Esophagus muscularis mucosa (tissue), 4 donors: ENCODE results near the gene PROX1. TPM values are rescaled to one million over a fixed set of nuclear protein-coding genes. Genes with fewer than 3 reads are reported as not detected.

Experiments used
- DNase-seq: peaks from one replicate; pipeline ENCODE4 v3.0.0-alpha.2; 2017; ENCODE audit errors: extremely low spot score
- H3K27ac ChIP-seq, 4 donors: fragments of 200-600 bp; sonication (generic); replicated peaks in 1 of 4; 1 replicate in 3 of 4; 2 replicates in 1 of 4; pipeline ENCODE4 v1.5.1; 2016 to 2019; ENCODE audit warnings: mild to moderate bottlenecking in 1 of 4
- H3K27me3 ChIP-seq, 4 donors: fragments of 200-600 bp; sonication (generic); one replicate each; pipeline versions ENCODE4 v1.5.1 to v1.6.0; 2016 to 2019
- H3K36me3 ChIP-seq, 4 donors: fragments of 200-600 bp; sonication (generic); one replicate each; pipeline ENCODE4 v1.5.1; 2016 to 2019
- H3K4me1 ChIP-seq, 4 donors: fragments of 200-600 bp; sonication (generic); one replicate each; pipeline ENCODE4 v1.5.1; 2016 to 2019
- H3K4me3 ChIP-seq, 4 donors: fragments of 200-600 bp; sonication (generic); 1 replicate in 2 of 4; 2 replicates in 2 of 4; pipeline ENCODE4 v1.5.1; 2016 to 2019; ENCODE audit warnings: mild to moderate bottlenecking in 4 of 4, moderate library complexity in 1 of 4
- H3K9me3 ChIP-seq, 4 donors: fragments of 200-600 bp; sonication (generic); 1 replicate in 3 of 4; 2 replicates in 1 of 4; pipeline ENCODE4 v1.5.1; 2016 to 2019
- EP300 ChIP-seq: sonication (generic); formaldehyde crosslinking; IDR thresholded peaks from one replicate; pipeline ENCODE4 v1.6.1; 2017; ENCODE audit warnings: antibody characterized with exemption
- POLR2A ChIP-seq: fragments of 450-650 bp; IDR thresholded peaks from one replicate; pipeline ENCODE4 v1.6.1; 2017; ENCODE audit warnings: antibody characterized with exemption, moderate library complexity, mild to moderate bottlenecking, low read depth
- POLR2AphosphoS5 ChIP-seq, 2 donors: sonication (generic); formaldehyde crosslinking; IDR thresholded peaks; one replicate each; pipeline ENCODE4 v1.6.1; 2017; ENCODE audit warnings: antibody characterized with exemption in 2 of 2
- WGBS: methylation state at CpG from one replicate; pipeline ENCODE4 v1.1.5; 2018; 5-methylcytosine and 5-hydroxymethylcytosine counted together
- intact Hi-C: fragments of 100-400 bp; cut with DNase I; formaldehyde crosslinking; loops from one replicate; pipeline ENCODE4 v1.15.1; 2023
- total RNA-seq, 4 donors: library from RNA; depleted of rRNA; stranded (reverse); fragments of >200 nt; gene quantifications; one replicate each; pipeline versions ENCODE4 v1.1.0 to v1.2.1, GENCODE V29; 2016
- TF ChIP-seq, protein P1 (sequence below), 3 experiments: fragments of 200-600 bp in 2 of 3; fragments of 450-650 bp in 1 of 3; sonication (generic) in 2 of 3; IDR thresholded peaks; one replicate each; pipeline ENCODE4 v1.5.1; 2017 to 2019; ENCODE audit warnings: antibody characterized with exemption in 3 of 3, mild to moderate bottlenecking in 2 of 3, moderate library complexity in 1 of 3

The PROX1 gene
- total RNA-seq, 4 donors from 2014 or later: 2.0 to 5.3 (median 2.5) TPM

DNA sequence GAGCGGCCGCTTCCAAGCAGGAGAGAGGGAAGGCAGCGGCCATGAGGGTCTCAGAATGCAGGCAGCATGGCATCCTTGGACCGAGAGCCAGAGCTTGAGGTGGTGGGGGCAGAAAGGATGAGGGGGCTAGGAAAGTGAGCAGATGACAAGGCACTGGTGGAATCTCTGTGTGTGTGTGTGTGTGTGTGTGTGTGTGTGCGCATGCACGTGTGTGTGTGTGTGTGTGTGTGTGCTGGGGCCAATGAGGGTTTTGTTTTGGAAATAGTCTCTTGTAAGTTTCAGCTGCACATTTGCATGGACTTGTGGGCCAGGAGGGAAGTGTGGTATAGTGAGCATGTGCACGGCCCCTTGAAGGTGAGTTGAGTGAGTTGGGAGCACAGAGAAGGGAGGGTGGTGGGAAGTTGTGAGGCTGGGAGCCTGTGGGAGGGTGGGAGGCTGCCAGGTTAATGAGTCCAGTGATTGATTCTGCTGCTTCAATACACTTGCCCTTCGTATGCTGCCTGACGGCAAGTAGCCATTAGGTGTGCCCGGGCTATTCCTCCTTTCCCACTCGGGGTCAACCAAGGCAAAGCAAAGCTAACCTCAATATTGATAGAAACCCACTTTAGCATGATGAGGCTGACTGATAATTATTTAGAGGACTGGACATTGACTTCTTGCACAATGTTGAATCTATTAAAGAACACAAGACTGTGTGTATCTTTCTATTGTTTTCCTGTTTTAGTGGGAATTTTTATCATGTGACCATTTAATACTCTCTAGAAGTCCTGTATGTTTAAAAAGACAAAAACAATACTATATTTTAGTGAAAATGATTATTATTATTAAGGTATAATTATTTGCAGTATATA, 80.3 kb downstream of the PROX1 start:
- H3K9me3 ChIP-seq: no peaks in the 10 kb centered on the region
- no peak overlapping the region for H3K27ac ChIP-seq
- 87% methylated on average over 9 of the region's 11 CpGs for WGBS
- no peaks in the 10 kb centered on the region for H3K36me3 ChIP-seq
- H3K4me3 ChIP-seq: no peak overlapping the region
- TF ChIP-seq EP300 (no peak), POLR2AphosphoS5 (IDR thresholded peaks at IDR 0.05) (no peak), POLR2A (no peak)
- TF ChIP-seq, protein P1, sequence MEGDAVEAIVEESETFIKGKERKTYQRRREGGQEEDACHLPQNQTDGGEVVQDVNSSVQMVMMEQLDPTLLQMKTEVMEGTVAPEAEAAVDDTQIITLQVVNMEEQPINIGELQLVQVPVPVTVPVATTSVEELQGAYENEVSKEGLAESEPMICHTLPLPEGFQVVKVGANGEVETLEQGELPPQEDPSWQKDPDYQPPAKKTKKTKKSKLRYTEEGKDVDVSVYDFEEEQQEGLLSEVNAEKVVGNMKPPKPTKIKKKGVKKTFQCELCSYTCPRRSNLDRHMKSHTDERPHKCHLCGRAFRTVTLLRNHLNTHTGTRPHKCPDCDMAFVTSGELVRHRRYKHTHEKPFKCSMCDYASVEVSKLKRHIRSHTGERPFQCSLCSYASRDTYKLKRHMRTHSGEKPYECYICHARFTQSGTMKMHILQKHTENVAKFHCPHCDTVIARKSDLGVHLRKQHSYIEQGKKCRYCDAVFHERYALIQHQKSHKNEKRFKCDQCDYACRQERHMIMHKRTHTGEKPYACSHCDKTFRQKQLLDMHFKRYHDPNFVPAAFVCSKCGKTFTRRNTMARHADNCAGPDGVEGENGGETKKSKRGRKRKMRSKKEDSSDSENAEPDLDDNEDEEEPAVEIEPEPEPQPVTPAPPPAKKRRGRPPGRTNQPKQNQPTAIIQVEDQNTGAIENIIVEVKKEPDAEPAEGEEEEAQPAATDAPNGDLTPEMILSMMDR (IDR thresholded peaks at IDR 0.05): no peak
- no peak for DNase-seq
- peaks cover 0 to 10% (median 0%) of the 10 kb centered on the region in 4 donors for H3K27me3 ChIP-seq
- H3K4me1 ChIP-seq: no peaks in the 10 kb centered on the region
- intact Hi-C loops: no loop called here

DNA sequence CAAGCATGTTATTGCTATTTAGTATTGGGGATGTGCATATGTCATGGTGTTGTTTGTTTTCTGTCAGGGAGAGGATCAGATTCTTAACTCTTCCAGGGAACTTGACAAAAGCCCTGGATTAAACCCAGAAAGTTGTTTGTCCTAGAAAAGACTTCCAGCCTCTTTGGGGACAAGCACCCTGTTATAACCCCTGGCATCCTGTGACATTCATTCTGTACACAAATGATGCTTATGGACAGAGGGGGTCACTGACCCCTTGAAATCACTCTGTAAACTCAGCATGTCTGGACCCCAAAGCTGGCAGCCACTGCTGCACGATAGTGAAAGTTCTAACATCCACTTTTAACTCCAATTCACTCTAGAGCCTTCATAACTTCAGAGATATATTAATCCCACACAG, 81.2 kb downstream of the PROX1 start:
- peaks cover 0 to 14% (median 0%) of the 10 kb centered on the region in 4 donors for H3K27me3 ChIP-seq
- intact Hi-C loops: no loop called here
- 33% methylated on average over 1 of the region's 1 CpG for WGBS
- TF ChIP-seq POLR2A (no peak), POLR2AphosphoS5 (IDR thresholded peaks at IDR 0.05) (no peak), EP300 (no peak)
- TF ChIP-seq, protein P1 (IDR thresholded peaks at IDR 0.05): no peak
- H3K27ac ChIP-seq: no peak overlapping the region
- H3K4me3 ChIP-seq: no peak overlapping the region
- no peak for DNase-seq
- H3K4me1 ChIP-seq: no peaks in the 10 kb centered on the region
- no peaks in the 10 kb centered on the region for H3K9me3 ChIP-seq
- H3K36me3 ChIP-seq: no peaks in the 10 kb centered on the region

DNA sequence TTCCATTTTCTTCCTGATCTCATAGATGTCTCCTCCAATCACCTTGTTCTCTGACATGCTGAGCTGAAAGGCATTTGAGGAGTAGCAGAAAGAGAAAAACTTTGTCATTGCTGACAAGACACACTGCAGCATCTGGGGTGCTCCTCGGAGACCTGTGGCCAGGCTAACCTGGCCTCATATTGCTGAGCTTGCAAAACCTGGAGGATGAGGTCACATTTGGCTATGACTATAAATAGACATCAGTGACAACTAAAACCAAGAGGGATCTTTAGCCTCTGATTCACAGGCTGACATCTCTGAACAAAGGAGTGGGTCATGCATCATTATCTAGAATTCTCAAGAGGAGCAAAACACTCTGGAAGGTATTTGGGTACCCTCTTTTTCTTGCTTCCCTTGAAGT, 83.7 kb downstream of the PROX1 start:
- Histone ChIP-seq H3K4me1 (no peaks in the 10 kb centered on the region), H3K9me3 (no peaks in the 10 kb centered on the region), H3K27ac (no peak overlapping the region), H3K27me3 (peaks cover 0 to 24% (median 0%) of the 10 kb centered on the region in 4 donors), H3K4me3 (no peak overlapping the region), H3K36me3 (no peaks in the 10 kb centered on the region)
- 93% methylated on average over 1 of the region's 1 CpG for WGBS
- DNase-seq: no peak
- TF ChIP-seq POLR2AphosphoS5 (IDR thresholded peaks at IDR 0.05): no peak
- TF ChIP-seq EP300: no peak
- TF ChIP-seq, protein P1 (IDR thresholded peaks at IDR 0.05): no peak
- TF ChIP-seq POLR2A: no peak
- intact Hi-C loops: no loop called here

DNA sequence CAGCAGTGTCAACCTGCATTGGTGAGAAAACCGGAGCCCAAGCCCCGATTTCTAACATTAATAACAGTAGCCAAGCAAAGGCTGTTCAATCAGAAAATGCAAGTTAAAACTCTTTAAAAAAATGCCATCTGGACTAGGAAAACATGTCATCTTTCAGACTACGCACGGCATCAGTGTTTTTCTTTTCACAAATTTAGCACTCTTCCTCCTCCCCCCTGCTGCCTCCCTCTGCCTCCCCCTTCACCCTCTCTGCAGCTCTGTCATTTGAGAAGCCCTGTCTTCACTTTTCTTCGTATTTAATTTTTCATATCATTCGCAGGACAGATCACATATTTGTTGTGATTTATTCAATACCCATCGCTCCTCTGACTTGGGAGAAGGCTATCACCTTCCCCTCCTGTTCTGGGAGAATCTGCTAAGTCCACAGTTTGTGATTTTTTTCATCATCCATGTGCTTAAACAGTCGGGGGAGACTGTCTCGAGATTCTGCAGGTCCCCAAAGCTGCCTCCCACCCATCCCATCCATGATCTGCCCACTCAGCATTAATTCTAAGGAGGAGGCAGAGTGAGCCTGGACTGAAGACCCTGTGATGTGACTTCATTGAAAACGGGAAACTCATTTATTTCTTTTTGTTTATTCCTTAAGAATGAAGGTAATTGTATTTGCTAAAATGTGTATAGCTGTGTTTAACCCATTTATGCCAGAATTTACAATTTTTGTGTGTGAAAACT, 84.8 kb downstream of the PROX1 start:
- Histone ChIP-seq H3K36me3 (no peaks in the 10 kb centered on the region), H3K4me1 (no peaks in the 10 kb centered on the region), H3K27ac (no peak overlapping the region), H3K9me3 (no peaks in the 10 kb centered on the region), H3K4me3 (no peak overlapping the region), H3K27me3 (peaks cover 0 to 31% (median 0%) of the 10 kb centered on the region in 4 donors)
- TF ChIP-seq, protein P1 (IDR thresholded peaks at IDR 0.05): no peak
- TF ChIP-seq POLR2AphosphoS5 (IDR thresholded peaks at IDR 0.05) (no peak), POLR2A (no peak), EP300 (no peak)
- no peak for DNase-seq
- intact Hi-C loops: no loop called here
- WGBS: 35% methylated on average over 10 of the region's 10 CpGs
